Testis (tissue), 2 donors: Measurements from ENCODE around the gene DIPK2B.

Experiments used
- POLR2A ChIP-seq: fragments of 450-650 bp; IDR thresholded peaks from one replicate; pipeline ENCODE4 v1.6.1; 2017; ENCODE audit warnings: antibody characterized with exemption, mild to moderate bottlenecking, moderate library complexity
- TF ChIP-seq, protein P1 (sequence below), 3 experiments: fragments of 450-650 bp in 2 of 3; fragments of 200-600 bp in 1 of 3; sonication (generic) in 1 of 3; IDR thresholded peaks; one replicate each; pipeline ENCODE4 v1.5.1; 2016 to 2019; ENCODE audit warnings: antibody characterized with exemption in 3 of 3, mild to moderate bottlenecking in 2 of 3, moderate library complexity in 1 of 3

DNA sequence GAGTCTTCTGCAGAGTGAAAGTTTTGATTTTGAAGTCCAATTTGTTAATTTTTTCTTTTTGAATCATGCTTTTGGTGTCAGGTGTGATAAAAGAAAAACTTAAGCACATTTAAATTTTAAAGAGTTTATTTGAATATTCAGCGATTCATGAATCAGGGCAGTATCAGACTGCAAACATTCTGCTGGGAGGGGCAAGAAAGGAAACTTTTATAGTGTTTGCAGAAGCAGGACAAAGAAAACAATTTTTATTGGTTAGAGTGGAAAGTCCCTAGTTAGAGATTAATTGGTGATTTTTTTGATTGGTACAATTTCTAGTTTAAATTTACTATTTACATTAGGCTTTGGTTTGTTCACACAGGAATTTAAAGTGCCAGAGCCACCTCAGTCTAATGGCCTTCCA, 1.5 kb upstream of the DIPK2B start:
- TF ChIP-seq, protein P1, sequence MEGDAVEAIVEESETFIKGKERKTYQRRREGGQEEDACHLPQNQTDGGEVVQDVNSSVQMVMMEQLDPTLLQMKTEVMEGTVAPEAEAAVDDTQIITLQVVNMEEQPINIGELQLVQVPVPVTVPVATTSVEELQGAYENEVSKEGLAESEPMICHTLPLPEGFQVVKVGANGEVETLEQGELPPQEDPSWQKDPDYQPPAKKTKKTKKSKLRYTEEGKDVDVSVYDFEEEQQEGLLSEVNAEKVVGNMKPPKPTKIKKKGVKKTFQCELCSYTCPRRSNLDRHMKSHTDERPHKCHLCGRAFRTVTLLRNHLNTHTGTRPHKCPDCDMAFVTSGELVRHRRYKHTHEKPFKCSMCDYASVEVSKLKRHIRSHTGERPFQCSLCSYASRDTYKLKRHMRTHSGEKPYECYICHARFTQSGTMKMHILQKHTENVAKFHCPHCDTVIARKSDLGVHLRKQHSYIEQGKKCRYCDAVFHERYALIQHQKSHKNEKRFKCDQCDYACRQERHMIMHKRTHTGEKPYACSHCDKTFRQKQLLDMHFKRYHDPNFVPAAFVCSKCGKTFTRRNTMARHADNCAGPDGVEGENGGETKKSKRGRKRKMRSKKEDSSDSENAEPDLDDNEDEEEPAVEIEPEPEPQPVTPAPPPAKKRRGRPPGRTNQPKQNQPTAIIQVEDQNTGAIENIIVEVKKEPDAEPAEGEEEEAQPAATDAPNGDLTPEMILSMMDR (IDR thresholded peaks at IDR 0.05): no peak
- no peak for TF ChIP-seq POLR2A
